ENCODE data around the gene USP46. TPM values are rescaled to one million over a fixed set of nuclear protein-coding genes. Genes with fewer than 3 reads are reported as not detected.

The USP46 gene
- total RNA-seq = 5.7 TPM

GRCh38 chr4:52659001-52659721, at the start of gene USP46:
Gene USP46, minus strand, starts transcription at chr4:52659301. Its CDS starts 151 bp downstream, at chr4:52659150.
- peak; percentile 14 to 73 (median 55) for DNase-seq (ENCODE audit: low read depth in 2 of 3, low spot score in 2 of 3)

- no peak for DNase-seq (ENCODE audit: low read depth in 2 of 3, low spot score in 2 of 3)
Measured at GRCh38 chr4:52704661-52705060, 45.6 kb upstream of the USP46 start.

DNA sequence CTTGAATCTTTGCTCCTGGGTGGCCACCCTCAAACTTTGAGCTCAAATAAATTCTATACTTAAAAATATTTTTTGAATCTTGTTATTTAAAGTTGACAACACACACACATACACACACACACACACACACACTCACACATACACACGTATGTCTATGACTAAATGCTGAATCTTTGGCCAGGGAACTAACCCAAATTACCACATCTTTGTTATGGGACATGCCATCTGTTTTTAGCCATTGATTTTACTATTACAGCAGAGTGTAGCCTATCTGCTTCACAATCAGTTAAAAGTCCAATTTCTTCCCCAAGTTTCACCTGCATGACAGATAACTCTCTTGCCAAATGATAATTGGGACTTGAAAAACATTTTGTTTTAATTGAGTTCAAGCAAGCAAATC, 45.0 kb upstream of the USP46 start:
- DNase-seq (ENCODE audit: low read depth in 2 of 3, low spot score in 2 of 3) = no peak

GRCh38 chr4:52701207-52701606, 42.1 kb upstream of the USP46 start:
- DNase-seq (ENCODE audit: low read depth in 2 of 3, low spot score in 2 of 3) = no peak

DNA sequence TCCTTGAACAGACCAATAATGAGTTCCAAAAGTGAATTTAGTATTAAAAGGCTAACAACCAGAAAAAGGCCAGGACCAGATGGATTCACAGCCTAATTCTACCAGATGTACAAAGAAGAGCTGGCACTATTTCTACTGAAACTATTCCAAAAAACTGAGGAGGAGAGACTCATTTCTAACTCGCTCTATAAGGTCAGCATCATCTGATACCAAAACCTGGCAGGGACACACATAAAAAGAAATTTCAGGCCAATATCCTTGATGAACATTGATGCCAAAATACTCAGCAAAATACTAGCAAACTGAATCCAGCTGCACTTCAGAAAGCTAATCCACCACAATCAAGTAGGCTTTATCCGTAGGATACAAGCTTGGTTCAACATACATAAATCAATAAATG, 35.8 kb upstream of the USP46 start:
- DNase-seq (ENCODE audit: low read depth in 2 of 3, low spot score in 2 of 3) = no peak

DNA sequence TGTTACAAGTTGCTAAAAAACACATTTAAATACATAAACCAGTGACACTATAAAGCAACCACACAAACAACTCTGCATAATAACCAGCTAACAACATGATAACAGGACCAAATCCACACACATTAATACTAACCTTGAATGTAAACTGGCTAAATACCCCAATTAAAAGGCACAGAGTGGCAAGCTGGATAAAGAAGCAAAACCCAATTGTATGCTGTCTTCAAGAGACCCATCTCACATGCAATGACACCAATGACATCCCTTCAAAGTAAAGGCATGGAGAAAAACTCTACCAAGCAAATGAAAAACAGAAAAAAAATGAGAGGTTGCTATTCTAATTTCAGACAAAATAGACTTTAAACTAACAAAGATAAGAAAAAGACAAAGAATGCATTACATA, 34.4 kb upstream of the USP46 start:
- no peak for DNase-seq (ENCODE audit: low read depth in 2 of 3, low spot score in 2 of 3)

GRCh38 chr4:52689096-52689495, 30.0 kb upstream of the USP46 start:
- no peak for DNase-seq (ENCODE audit: low read depth in 2 of 3, low spot score in 2 of 3)

DNA sequence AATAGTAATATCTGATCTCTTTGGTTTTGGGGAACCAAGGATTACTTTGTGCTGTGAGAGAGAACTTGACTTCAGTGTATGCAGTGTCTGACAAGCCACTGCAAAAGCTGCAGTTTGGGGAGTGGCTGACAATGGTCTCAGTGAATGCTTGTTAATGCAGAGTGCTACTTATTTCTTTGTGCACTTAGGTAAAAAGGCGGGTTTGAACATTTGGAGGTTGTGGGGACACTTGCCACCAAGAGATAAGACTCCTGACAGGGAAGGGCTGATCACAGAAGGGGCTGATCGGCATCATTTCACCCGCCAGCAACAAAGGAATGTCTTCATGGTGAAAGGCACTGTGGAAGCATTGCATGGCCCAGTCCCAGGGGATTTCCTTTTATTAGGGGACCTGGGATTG, 28.6 kb upstream of the USP46 start:
- DNase-seq (ENCODE audit: low read depth in 2 of 3, low spot score in 2 of 3) = no peak

GRCh38 chr4:52685316-52685715, 26.2 kb upstream of the USP46 start:
- DNase-seq (ENCODE audit: low read depth in 2 of 3, low spot score in 2 of 3) = no peak

DNA sequence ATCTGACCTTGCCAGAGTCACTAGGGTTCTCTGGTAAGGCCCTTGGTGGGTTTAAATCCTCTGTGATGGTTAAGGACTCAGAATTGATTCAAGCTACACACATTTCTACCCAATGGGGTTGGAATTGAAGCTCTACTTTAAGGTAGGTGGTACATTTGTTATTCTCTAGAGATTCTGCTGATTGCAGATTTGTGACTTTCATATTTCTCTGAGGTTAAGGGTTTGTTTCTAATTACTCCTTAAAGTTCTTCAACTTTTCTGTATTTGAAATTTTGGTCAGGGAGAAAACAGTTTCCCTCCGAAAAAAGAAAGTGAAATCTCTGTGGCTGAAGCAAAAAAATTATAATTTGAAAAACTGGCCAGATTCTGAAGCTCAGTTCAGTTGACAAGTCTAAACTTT, 25.8 kb upstream of the USP46 start:
- no peak for DNase-seq (ENCODE audit: low read depth in 2 of 3, low spot score in 2 of 3)

DNA sequence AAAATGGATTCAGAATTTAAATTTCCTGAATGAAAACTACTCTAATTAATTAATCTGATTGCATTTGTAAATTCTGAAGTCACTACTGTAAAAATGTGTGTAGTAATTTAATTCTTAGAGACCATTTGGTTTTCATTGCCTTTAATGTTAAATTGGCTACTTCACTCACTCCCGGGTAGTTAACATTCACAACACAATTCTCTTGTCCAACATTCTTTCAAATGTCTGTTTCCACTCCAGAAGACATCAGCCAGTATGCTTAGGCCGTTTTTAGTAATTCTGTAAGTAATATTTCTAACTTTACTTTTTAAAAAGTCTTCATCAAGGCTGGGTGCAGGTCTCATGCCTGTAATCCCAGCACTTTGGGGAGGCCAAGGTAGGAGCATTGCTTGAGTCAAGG, 21.3 kb upstream of the USP46 start:
- no peak for DNase-seq (ENCODE audit: low read depth in 2 of 3, low spot score in 2 of 3)

GRCh38 chr4:52676536-52676935, 17.4 kb upstream of the USP46 start:
- DNase-seq (ENCODE audit: low read depth in 2 of 3, low spot score in 2 of 3) = no peak

DNA sequence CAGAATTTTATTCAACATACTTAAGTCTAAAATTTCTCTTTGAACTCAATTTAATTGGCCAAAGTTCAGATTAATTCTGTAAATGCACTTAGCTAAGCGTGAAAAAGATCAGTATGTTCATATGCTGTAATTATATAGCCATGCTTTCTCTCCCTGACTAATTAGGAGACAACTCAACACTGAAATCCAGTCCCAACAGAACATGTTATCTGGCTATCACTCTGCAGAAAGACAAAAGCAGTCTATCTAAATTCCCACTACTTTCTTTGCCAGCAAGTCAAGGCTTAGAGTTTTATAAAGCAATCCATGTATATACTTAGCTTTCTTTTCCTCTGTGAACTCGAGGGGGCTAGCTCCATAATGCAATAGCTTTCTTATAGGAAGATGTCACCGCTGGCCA, 16.0 kb upstream of the USP46 start:
- DNase-seq (ENCODE audit: low read depth in 2 of 3, low spot score in 2 of 3) = no peak

- DNase-seq (ENCODE audit: low read depth in 2 of 3, low spot score in 2 of 3) = no peak
Measured at GRCh38 chr4:52670739-52671138, 11.6 kb upstream of the USP46 start.

DNA sequence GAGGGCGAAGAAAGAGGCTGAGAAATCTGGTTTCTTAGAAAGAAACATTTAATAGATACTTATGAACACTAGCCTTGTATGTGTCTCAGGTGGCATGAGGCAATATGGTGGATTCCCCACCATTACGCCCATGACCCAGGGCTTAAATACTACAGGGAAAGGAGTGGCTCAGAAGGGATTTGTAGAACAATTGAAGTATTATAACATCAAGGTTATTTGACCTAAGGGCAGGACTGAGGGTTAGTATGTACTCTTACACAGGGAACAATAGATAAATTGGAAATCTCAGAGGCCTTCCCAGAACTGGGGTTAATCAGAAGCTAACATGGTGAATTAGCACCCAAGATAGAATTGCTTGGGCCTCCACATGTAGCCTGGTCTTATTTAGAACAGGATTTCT, 11.0 kb upstream of the USP46 start:
- DNase-seq (ENCODE audit: low read depth in 2 of 3, low spot score in 2 of 3) = no peak

- peak in 2 of 3 donors; percentile 32 to 61 for DNase-seq (ENCODE audit: low read depth in 2 of 3, low spot score in 2 of 3)
Measured at GRCh38 chr4:52665592-52665991, 6.5 kb upstream of the USP46 start.

GRCh38 chr4:52664479-52664878, 5.4 kb upstream of the USP46 start:
- DNase-seq (ENCODE audit: low read depth in 2 of 3, low spot score in 2 of 3) = no peak

DNA sequence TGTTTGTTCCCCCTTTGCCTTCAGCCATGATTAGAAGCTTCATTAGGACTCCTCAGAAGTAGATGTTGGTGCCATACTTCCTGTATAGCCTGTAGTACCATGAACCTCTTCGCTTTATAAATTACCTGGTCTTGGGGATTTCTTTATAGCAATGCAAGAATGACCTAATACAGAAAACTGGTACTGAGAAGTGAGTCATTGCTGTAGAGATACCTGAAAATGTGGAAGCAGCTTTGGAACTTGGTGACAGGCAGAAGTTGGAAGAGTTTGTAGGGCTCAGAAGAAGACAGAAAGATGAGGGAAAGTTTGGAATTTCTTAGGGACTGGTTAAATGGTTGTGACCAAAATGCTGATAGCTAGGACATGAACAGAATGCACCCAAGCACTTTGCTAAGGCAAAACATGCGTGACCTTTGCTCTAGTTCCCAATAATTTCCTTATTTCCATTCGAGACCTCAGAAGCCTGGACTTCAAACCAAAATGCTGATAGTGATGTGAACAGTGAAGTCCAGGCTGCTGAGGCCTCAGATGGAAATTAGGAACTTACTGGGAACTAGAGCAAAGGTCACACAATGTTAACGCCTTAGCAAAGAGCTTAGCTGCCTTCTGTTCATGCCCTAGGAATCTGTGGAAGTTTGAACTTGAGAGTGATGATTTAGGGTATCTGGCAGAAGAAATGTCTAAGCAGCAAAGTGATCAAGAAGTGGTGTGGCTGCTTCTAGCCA, 3.0 kb upstream of the USP46 start:
- no peak for DNase-seq (ENCODE audit: low read depth in 2 of 3, low spot score in 2 of 3)

GRCh38 chr4:52660643-52661042, 1.5 kb upstream of the USP46 start:
- DNase-seq (ENCODE audit: low read depth in 2 of 3, low spot score in 2 of 3) = no peak

- peak in 2 of 3 donors; percentile 17 to 26 for DNase-seq (ENCODE audit: low read depth in 2 of 3, low spot score in 2 of 3)
Measured at GRCh38 chr4:52659722-52660261, 691 bp upstream of the USP46 start.

GRCh38 chr4:52658641-52659000, 480 bp downstream of the USP46 start:
- DNase-seq (ENCODE audit: low read depth in 2 of 3, low spot score in 2 of 3) = peak in 1 of 3 donors; percentile 26
